ENCODE data around the gene C1orf21.

GRCh38 chr1:184635347-184635979, 248.6 kb downstream of the C1orf21 start:
- TF ChIP-seq POLR2A (IDR thresholded peaks at IDR 0.05) = no peak
- TF ChIP-seq CTCF (IDR thresholded peaks at IDR 0.05) = no peak

Measured in Peyer's patch (tissue), 4 donors.